Esophagus mucosa (tissue), 1 donor: ENCODE measurements around the gene C1orf116. TPM values are rescaled to one million over a fixed set of nuclear protein-coding genes. Genes with fewer than 3 reads are reported as not detected.

Experiments
- ATAC-seq: fragments of 200-7000 bp; cut with Tn5 transposase; one replicate; pipeline ENCODE4 v1.9.1; 2020
- total RNA-seq: library from RNA; stranded (reverse); gene quantifications from one replicate; pipeline ENCODE4 v1.2.4, GENCODE V29; 2023
- donor health status: DM: yes; HTN: yes; CAD: no.

The C1orf116 gene
- total RNA-seq, 1 donor from 2014 or later: 62.2 TPM

DNA sequence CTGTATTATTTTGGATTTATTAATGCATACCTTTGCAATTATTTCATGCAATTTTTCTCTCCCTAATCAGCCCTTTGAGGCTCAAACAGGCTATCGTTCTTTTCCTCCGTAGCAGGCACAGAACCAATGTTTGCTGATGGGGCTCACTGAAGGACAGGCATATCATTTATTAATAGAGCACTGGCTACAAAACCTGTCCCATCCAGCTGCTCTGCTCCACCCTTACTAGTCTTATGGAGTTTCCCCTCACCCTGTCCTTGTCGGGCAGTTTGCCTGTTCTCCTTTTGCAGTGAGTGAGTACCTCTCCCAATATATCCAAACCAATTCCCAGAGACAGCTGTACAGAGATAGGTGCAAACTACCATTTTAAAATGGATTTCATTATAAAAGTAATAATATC is 45.7 kb downstream of the C1orf116 start:
- ATAC-seq: no peak

- ATAC-seq: no peak
These were observed 46.2 kb downstream of the C1orf116 start for GRCh38 chr1:206986402-206986801.

- ATAC-seq: no peak
These were observed 47.3 kb downstream of the C1orf116 start for GRCh38 chr1:206985162-206985749.

GRCh38 chr1:206982216-206982615 is 50.3 kb downstream of the C1orf116 start:
- ATAC-seq: peak; percentile 71

- ATAC-seq: peak; percentile 30
These were observed 53.0 kb downstream of the C1orf116 start for GRCh38 chr1:206979379-206980043.

- no peak for ATAC-seq
These were observed 54.3 kb downstream of the C1orf116 start for GRCh38 chr1:206978259-206978658.

- ATAC-seq: no peak
These were observed 57.2 kb downstream of the C1orf116 start for GRCh38 chr1:206975306-206975705.

DNA sequence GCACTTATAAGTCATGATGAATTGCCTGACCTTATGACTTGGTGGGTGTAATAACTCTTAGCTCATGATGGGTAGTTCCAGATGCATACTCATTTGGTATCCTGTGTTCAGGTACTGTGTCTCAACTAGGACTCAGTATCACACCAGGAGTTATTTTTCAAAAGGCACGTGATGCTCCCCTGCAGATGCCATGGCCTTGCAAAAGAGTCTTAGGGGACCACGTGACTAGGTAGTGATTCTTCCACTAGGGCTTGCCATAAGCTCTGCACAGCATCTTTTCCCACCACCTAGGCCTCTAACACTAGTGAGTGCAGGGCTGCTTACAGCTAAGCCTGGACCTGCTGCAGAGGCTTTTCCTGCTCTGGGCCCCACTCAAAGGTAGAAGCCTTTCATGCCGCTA is 58.4 kb downstream of the C1orf116 start:
- no peak for ATAC-seq

- no peak for ATAC-seq
These were observed 59.8 kb downstream of the C1orf116 start for GRCh38 chr1:206972728-206973127.

- ATAC-seq: no peak
These were observed 61.4 kb downstream of the C1orf116 start for GRCh38 chr1:206971029-206971655.

- no peak for ATAC-seq
These were observed 62.1 kb downstream of the C1orf116 start, which contains the start of gene FCAMR for GRCh38 chr1:206970446-206970845. Gene FCAMR, minus strand, starts transcription at chr1:206970460. Its CDS starts 335 bp downstream, at chr1:206970125.

GRCh38 chr1:206969090-206969489 is 63.5 kb downstream of the C1orf116 start:
- no peak for ATAC-seq

Other genes starting within 250 kb of the C1orf116 start
- gene IL20, start 167.1 kb downstream of the C1orf116 start, total RNA-seq: not detected
- 0.12 TPM for gene IL24, start 135.3 kb downstream of the C1orf116 start, total RNA-seq
- 2.9 TPM for gene FCMR, start 110.8 kb downstream of the C1orf116 start, total RNA-seq
- 35.4 TPM for gene PIGR, start 86.3 kb downstream of the C1orf116 start, total RNA-seq
- 0.08 TPM for gene FCAMR, start 62.3 kb downstream of the C1orf116 start, total RNA-seq
- 14.4 TPM for gene YOD1, start 18.5 kb upstream of the C1orf116 start, total RNA-seq
- 20.3 TPM for gene PFKFB2, start 20.5 kb upstream of the C1orf116 start, total RNA-seq
- gene C4BPB, start 56.1 kb upstream of the C1orf116 start, total RNA-seq: not detected
- gene C4BPA, start 71.5 kb upstream of the C1orf116 start, total RNA-seq: 0.24 TPM